ENCODE data around the gene SEC16B. TPM values are rescaled to one million over a fixed set of nuclear protein-coding genes. Genes with fewer than 3 reads are reported as not detected.

SEC16B gene
- total and polyA plus RNA-seq, 2 of the 8 experiments (the other 6 are each of a cell fraction or from before 2014, with no cell fraction given): 0.56 to 0.94 TPM

DNA sequence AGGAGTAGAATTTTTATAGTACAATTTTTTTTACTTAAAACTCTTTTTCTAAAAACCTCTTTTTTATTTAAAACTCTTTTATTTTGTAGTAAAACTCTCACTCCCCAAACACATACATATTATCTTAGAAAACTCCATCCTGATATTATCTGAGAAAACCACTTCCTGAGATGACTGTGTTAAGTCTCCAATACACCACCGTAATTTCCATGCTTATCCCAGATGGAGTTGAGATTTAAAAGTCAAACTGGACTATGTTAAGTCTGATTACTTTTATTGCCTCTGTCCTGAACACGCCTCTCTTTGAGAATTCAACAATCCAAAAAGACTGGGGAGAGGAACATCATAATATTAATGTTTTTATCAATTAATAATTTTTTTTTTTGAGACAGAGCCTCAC is 3.7 kb downstream of the SEC16B start (continued):
- TF ChIP-seq, protein P1, sequence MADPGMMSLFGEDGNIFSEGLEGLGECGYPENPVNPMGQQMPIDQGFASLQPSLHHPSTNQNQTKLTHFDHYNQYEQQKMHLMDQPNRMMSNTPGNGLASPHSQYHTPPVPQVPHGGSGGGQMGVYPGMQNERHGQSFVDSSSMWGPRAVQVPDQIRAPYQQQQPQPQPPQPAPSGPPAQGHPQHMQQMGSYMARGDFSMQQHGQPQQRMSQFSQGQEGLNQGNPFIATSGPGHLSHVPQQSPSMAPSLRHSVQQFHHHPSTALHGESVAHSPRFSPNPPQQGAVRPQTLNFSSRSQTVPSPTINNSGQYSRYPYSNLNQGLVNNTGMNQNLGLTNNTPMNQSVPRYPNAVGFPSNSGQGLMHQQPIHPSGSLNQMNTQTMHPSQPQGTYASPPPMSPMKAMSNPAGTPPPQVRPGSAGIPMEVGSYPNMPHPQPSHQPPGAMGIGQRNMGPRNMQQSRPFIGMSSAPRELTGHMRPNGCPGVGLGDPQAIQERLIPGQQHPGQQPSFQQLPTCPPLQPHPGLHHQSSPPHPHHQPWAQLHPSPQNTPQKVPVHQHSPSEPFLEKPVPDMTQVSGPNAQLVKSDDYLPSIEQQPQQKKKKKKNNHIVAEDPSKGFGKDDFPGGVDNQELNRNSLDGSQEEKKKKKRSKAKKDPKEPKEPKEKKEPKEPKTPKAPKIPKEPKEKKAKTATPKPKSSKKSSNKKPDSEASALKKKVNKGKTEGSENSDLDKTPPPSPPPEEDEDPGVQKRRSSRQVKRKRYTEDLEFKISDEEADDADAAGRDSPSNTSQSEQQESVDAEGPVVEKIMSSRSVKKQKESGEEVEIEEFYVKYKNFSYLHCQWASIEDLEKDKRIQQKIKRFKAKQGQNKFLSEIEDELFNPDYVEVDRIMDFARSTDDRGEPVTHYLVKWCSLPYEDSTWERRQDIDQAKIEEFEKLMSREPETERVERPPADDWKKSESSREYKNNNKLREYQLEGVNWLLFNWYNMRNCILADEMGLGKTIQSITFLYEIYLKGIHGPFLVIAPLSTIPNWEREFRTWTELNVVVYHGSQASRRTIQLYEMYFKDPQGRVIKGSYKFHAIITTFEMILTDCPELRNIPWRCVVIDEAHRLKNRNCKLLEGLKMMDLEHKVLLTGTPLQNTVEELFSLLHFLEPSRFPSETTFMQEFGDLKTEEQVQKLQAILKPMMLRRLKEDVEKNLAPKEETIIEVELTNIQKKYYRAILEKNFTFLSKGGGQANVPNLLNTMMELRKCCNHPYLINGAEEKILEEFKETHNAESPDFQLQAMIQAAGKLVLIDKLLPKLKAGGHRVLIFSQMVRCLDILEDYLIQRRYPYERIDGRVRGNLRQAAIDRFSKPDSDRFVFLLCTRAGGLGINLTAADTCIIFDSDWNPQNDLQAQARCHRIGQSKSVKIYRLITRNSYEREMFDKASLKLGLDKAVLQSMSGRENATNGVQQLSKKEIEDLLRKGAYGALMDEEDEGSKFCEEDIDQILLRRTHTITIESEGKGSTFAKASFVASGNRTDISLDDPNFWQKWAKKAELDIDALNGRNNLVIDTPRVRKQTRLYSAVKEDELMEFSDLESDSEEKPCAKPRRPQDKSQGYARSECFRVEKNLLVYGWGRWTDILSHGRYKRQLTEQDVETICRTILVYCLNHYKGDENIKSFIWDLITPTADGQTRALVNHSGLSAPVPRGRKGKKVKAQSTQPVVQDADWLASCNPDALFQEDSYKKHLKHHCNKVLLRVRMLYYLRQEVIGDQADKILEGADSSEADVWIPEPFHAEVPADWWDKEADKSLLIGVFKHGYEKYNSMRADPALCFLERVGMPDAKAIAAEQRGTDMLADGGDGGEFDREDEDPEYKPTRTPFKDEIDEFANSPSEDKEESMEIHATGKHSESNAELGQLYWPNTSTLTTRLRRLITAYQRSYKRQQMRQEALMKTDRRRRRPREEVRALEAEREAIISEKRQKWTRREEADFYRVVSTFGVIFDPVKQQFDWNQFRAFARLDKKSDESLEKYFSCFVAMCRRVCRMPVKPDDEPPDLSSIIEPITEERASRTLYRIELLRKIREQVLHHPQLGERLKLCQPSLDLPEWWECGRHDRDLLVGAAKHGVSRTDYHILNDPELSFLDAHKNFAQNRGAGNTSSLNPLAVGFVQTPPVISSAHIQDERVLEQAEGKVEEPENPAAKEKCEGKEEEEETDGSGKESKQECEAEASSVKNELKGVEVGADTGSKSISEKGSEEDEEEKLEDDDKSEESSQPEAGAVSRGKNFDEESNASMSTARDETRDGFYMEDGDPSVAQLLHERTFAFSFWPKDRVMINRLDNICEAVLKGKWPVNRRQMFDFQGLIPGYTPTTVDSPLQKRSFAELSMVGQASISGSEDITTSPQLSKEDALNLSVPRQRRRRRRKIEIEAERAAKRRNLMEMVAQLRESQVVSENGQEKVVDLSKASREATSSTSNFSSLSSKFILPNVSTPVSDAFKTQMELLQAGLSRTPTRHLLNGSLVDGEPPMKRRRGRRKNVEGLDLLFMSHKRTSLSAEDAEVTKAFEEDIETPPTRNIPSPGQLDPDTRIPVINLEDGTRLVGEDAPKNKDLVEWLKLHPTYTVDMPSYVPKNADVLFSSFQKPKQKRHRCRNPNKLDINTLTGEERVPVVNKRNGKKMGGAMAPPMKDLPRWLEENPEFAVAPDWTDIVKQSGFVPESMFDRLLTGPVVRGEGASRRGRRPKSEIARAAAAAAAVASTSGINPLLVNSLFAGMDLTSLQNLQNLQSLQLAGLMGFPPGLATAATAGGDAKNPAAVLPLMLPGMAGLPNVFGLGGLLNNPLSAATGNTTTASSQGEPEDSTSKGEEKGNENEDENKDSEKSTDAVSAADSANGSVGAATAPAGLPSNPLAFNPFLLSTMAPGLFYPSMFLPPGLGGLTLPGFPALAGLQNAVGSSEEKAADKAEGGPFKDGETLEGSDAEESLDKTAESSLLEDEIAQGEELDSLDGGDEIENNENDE (IDR thresholded peaks at IDR 0.05; ENCODE audit: insufficient replicate concordance, low read length): no peak
- no peak for TF ChIP-seq MAFK (IDR thresholded peaks at IDR 0.05; ENCODE audit: low read depth, low read length)
- TF ChIP-seq TEAD4 (IDR thresholded peaks at IDR 0.05; ENCODE audit: low read depth, low read length): no peak
- TF ChIP-seq SRF (IDR thresholded peaks at IDR 0.05; ENCODE audit: low read depth, low read length): no peak
- TF ChIP-seq SP4 (IDR thresholded peaks at IDR 0.05; ENCODE audit: low read length): no peak
- no peak for TF ChIP-seq RXRA (IDR thresholded peaks at IDR 0.05; ENCODE audit: insufficient read depth, low read depth, low read length)

Data from H1 (cell line).